Suprapubic skin (tissue), 4 donors: ENCODE results near the gene RNF217.

Source experiments
- EP300 ChIP-seq: sonication (generic); formaldehyde crosslinking; IDR thresholded peaks from one replicate; pipeline ENCODE4 v1.6.1; 2017; ENCODE audit warnings: antibody characterized with exemption
- POLR2A ChIP-seq, 2 donors: fragments of 450-650 bp; IDR thresholded peaks; one replicate each; pipeline ENCODE4 v1.6.1; 2017; ENCODE audit warnings: antibody characterized with exemption in 2 of 2, mild to moderate bottlenecking in 2 of 2, moderate library complexity in 2 of 2
- POLR2AphosphoS5 ChIP-seq, 3 donors: sonication (generic); formaldehyde crosslinking; IDR thresholded peaks; one replicate each; pipeline ENCODE4 v1.6.1; 2017; ENCODE audit warnings: antibody characterized with exemption in 3 of 3
- TF ChIP-seq, protein P1 (sequence below), 2 donors: fragments of 200-600 bp in 1 of 2; fragments of 450-650 bp in 1 of 2; sonication (generic) in 1 of 2; IDR thresholded peaks; one replicate each; pipeline ENCODE4 v1.5.1; 2016 to 2019; ENCODE audit warnings: antibody characterized with exemption in 2 of 2, mild to moderate bottlenecking in 1 of 2, moderate library complexity in 1 of 2

DNA sequence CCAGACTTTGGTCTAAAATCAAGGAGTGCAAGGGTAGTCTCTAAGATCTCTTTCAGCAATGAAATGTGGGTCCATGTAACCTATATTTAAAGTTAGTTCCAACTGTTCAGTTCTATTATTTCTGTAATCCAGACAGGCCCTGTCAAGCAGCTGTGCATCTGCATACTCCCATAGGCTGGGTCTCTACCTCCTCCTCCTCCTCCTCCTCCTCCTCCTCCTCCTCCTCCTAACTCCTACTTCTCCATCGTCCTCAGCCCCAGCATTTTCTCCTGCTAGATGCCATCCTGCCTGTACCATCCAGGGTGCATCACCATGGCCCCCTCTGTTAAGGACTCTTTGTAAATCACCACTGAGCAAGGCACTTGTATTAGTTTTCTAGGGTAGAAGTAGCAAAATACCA lies 138.9 kb downstream of the RNF217 start:
- TF ChIP-seq, protein P1, sequence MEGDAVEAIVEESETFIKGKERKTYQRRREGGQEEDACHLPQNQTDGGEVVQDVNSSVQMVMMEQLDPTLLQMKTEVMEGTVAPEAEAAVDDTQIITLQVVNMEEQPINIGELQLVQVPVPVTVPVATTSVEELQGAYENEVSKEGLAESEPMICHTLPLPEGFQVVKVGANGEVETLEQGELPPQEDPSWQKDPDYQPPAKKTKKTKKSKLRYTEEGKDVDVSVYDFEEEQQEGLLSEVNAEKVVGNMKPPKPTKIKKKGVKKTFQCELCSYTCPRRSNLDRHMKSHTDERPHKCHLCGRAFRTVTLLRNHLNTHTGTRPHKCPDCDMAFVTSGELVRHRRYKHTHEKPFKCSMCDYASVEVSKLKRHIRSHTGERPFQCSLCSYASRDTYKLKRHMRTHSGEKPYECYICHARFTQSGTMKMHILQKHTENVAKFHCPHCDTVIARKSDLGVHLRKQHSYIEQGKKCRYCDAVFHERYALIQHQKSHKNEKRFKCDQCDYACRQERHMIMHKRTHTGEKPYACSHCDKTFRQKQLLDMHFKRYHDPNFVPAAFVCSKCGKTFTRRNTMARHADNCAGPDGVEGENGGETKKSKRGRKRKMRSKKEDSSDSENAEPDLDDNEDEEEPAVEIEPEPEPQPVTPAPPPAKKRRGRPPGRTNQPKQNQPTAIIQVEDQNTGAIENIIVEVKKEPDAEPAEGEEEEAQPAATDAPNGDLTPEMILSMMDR (IDR thresholded peaks at IDR 0.05): no peak
- no peak for TF ChIP-seq POLR2A (IDR thresholded peaks at IDR 0.05)
- no peak for TF ChIP-seq EP300
- TF ChIP-seq POLR2AphosphoS5 (IDR thresholded peaks at IDR 0.05): no peak
